Measurements from ENCODE around the gene HOXA9.

The HOXA9 gene

GRCh38 chr7:27198871-27199801 is 33.8 kb upstream of the HOXA9 start:
- peaks cover 91% of the 10 kb centered on the region for H3K27me3 ChIP-seq (replicated peaks)
- no peaks in the 10 kb centered on the region for H3K36me3 ChIP-seq (replicated peaks)
- no peak for TF ChIP-seq CTCF (IDR thresholded peaks at IDR 0.05; ENCODE audit: low read depth, low read length, missing control alignments)
- in situ Hi-C loops (cut with HindIII; ENCODE audit: low pct_ligation_motif_present, low sequenced_read_pairs) = no loop called here
- no peak overlapping the region for H3K4me3 ChIP-seq (ENCODE audit: low read depth, low read length)
- no peak for DNase-seq
- no peak overlapping the region for H3K27ac ChIP-seq

- no peaks in the 10 kb centered on the region for H3K36me3 ChIP-seq (replicated peaks)
- no peak for TF ChIP-seq CTCF (IDR thresholded peaks at IDR 0.05; ENCODE audit: low read depth, low read length, missing control alignments)
- no peak for DNase-seq
- H3K4me3 ChIP-seq (ENCODE audit: low read depth, low read length) = no peak overlapping the region
- peaks cover 91% of the 10 kb centered on the region for H3K27me3 ChIP-seq (replicated peaks)
- in situ Hi-C loops (cut with HindIII; ENCODE audit: low pct_ligation_motif_present, low sequenced_read_pairs) = no loop called here
- no peak overlapping the region for H3K27ac ChIP-seq
Measured at GRCh38 chr7:27198138-27198841, 33.0 kb upstream of the HOXA9 start.

GRCh38 chr7:27197137-27198042 is 32.1 kb upstream of the HOXA9 start:
- in situ Hi-C loops (cut with HindIII; ENCODE audit: low pct_ligation_motif_present, low sequenced_read_pairs) = no loop called here
- H3K36me3 ChIP-seq (replicated peaks) = no peaks in the 10 kb centered on the region
- no peak for TF ChIP-seq CTCF (IDR thresholded peaks at IDR 0.05; ENCODE audit: low read depth, low read length, missing control alignments)
- no peak for DNase-seq
- peaks cover 92% of the 10 kb centered on the region for H3K27me3 ChIP-seq (replicated peaks)
- no peak overlapping the region for H3K27ac ChIP-seq
- no peak overlapping the region for H3K4me3 ChIP-seq (ENCODE audit: low read depth, low read length)

- H3K27me3 ChIP-seq (replicated peaks) = peaks cover 92% of the 10 kb centered on the region
- TF ChIP-seq CTCF (IDR thresholded peaks at IDR 0.05; ENCODE audit: low read depth, low read length, missing control alignments) = peak; percentile 84
- in situ Hi-C loops (cut with HindIII; ENCODE audit: low pct_ligation_motif_present, low sequenced_read_pairs) = no loop called here
- DNase-seq = peak; percentile 67
- no peak overlapping the region for H3K4me3 ChIP-seq (ENCODE audit: low read depth, low read length)
- H3K36me3 ChIP-seq (replicated peaks) = no peaks in the 10 kb centered on the region
- no peak overlapping the region for H3K27ac ChIP-seq
Measured at GRCh38 chr7:27196287-27196767, 31.0 kb upstream of the HOXA9 start.

GRCh38 chr7:27194686-27195379 is 29.5 kb upstream of the HOXA9 start:
- DNase-seq = no peak
- H3K27ac ChIP-seq = no peak overlapping the region

More at GRCh38 chr7:27194686-27195379, 29.5 kb upstream of the HOXA9 start:
- H3K27me3 ChIP-seq (replicated peaks) = peaks cover 92% of the 10 kb centered on the region
- in situ Hi-C loops (cut with HindIII; ENCODE audit: low pct_ligation_motif_present, low sequenced_read_pairs) = no loop called here
- H3K36me3 ChIP-seq (replicated peaks) = no peaks in the 10 kb centered on the region
- TF ChIP-seq CTCF (IDR thresholded peaks at IDR 0.05; ENCODE audit: low read depth, low read length, missing control alignments) = no peak
- no peak overlapping the region for H3K4me3 ChIP-seq (ENCODE audit: low read depth, low read length)

Data from brain microvascular endothelial cell (primary cell).